ENCODE measurements around the gene TNNI2.
"Not testable (repeated sequence)": the region's sequence is repeated elsewhere in the genome, so short reads cannot be mapped to it uniquely, and the experiment has no call there.

TNNI2 gene

GRCh38 chr11:1866776-1867175, 28.0 kb downstream of the TNNI2 start:
- Mint-ChIP-seq H3K4me3 (no peak overlapping the region), H3K4me1 (ENCODE audit: low read depth) (peaks cover 38% of the 10 kb centered on the region), H3K27ac (no peak overlapping the region), H3K9me3 (ENCODE audit: low read depth) (no peaks in the 10 kb centered on the region), H3K27me3 (no peaks in the 10 kb centered on the region), H3K36me3 (no peaks in the 10 kb centered on the region)

GRCh38 chr11:1867381-1867780, 28.6 kb downstream of the TNNI2 start:
- no peaks in the 10 kb centered on the region for H3K9me3 Mint-ChIP-seq (ENCODE audit: low read depth)
- H3K36me3 Mint-ChIP-seq = no peaks in the 10 kb centered on the region
- H3K4me1 Mint-ChIP-seq (ENCODE audit: low read depth) = peaks cover 44% of the 10 kb centered on the region
- H3K27ac Mint-ChIP-seq = no peak overlapping the region
- no peak overlapping the region for H3K4me3 Mint-ChIP-seq
- H3K27me3 Mint-ChIP-seq = no peaks in the 10 kb centered on the region

GRCh38 chr11:1868056-1868635, 29.4 kb downstream of the TNNI2 start:
- Mint-ChIP-seq H3K36me3 (no peaks in the 10 kb centered on the region), H3K9me3 (ENCODE audit: low read depth) (no peaks in the 10 kb centered on the region), H3K4me1 (ENCODE audit: low read depth) (peaks cover 48% of the 10 kb centered on the region), H3K27me3 (no peaks in the 10 kb centered on the region), H3K4me3 (no peak overlapping the region), H3K27ac (no peak overlapping the region)

GRCh38 chr11:1868636-1869291, 30.0 kb downstream of the TNNI2 start:
- Mint-ChIP-seq H3K4me3 (no peak overlapping the region), H3K27ac (no peak overlapping the region), H3K4me1 (ENCODE audit: low read depth) (peaks cover 48% of the 10 kb centered on the region)

GRCh38 chr11:1869427-1870325, 30.9 kb downstream of the TNNI2 start:
- H3K9me3 Mint-ChIP-seq (ENCODE audit: low read depth) = no peaks in the 10 kb centered on the region
- H3K36me3 Mint-ChIP-seq = no peaks in the 10 kb centered on the region
- peaks cover 47% of the 10 kb centered on the region for H3K4me1 Mint-ChIP-seq (ENCODE audit: low read depth)
- no peaks in the 10 kb centered on the region for H3K27me3 Mint-ChIP-seq
- H3K27ac Mint-ChIP-seq = no peak overlapping the region
- peak overlapping the region; percentile 80 for H3K4me3 Mint-ChIP-seq

More at GRCh38 chr11:1868636-1869291, 30.0 kb downstream of the TNNI2 start:
- H3K36me3 Mint-ChIP-seq = no peaks in the 10 kb centered on the region
- H3K27me3 Mint-ChIP-seq = no peaks in the 10 kb centered on the region
- H3K9me3 Mint-ChIP-seq (ENCODE audit: low read depth) = no peaks in the 10 kb centered on the region

GRCh38 chr11:1870326-1870696, 31.5 kb downstream of the TNNI2 start:
- Mint-ChIP-seq H3K4me3 (peak overlapping the region; percentile 80), H3K27ac (no peak overlapping the region), H3K9me3 (ENCODE audit: low read depth) (no peaks in the 10 kb centered on the region), H3K36me3 (no peaks in the 10 kb centered on the region), H3K27me3 (no peaks in the 10 kb centered on the region), H3K4me1 (ENCODE audit: low read depth) (peaks cover 49% of the 10 kb centered on the region)

- Mint-ChIP-seq H3K36me3 (no peaks in the 10 kb centered on the region), H3K4me1 (ENCODE audit: low read depth) (peaks cover 48% of the 10 kb centered on the region), H3K4me3 (peak overlapping the region; percentile 80), H3K9me3 (ENCODE audit: low read depth) (no peaks in the 10 kb centered on the region), H3K27me3 (no peaks in the 10 kb centered on the region), H3K27ac (peak overlapping the region; percentile 89)
These were observed 32.1 kb downstream of the TNNI2 start for GRCh38 chr11:1870721-1871466.

GRCh38 chr11:1871531-1871930, 32.8 kb downstream of the TNNI2 start:
- no peak overlapping the region for H3K4me3 Mint-ChIP-seq
- no peaks in the 10 kb centered on the region for H3K9me3 Mint-ChIP-seq (ENCODE audit: low read depth)
- peaks cover 48% of the 10 kb centered on the region for H3K4me1 Mint-ChIP-seq (ENCODE audit: low read depth)

GRCh38 chr11:1872267-1872985, 33.6 kb downstream of the TNNI2 start:
- no peaks in the 10 kb centered on the region for H3K9me3 Mint-ChIP-seq (ENCODE audit: low read depth)
- H3K4me1 Mint-ChIP-seq (ENCODE audit: low read depth) = peaks cover 46% of the 10 kb centered on the region
- no peak overlapping the region for H3K4me3 Mint-ChIP-seq
- H3K27ac Mint-ChIP-seq = peak overlapping the region; percentile 34
- no peaks in the 10 kb centered on the region for H3K27me3 Mint-ChIP-seq
- H3K36me3 Mint-ChIP-seq = no peaks in the 10 kb centered on the region

More at GRCh38 chr11:1871531-1871930, 32.8 kb downstream of the TNNI2 start:
- Mint-ChIP-seq H3K27me3 (no peaks in the 10 kb centered on the region), H3K36me3 (no peaks in the 10 kb centered on the region), H3K27ac (no peak overlapping the region)

- H3K9me3 Mint-ChIP-seq (ENCODE audit: low read depth) = no peaks in the 10 kb centered on the region
- no peak overlapping the region for H3K4me3 Mint-ChIP-seq
- no peak overlapping the region for H3K27ac Mint-ChIP-seq
- no peaks in the 10 kb centered on the region for H3K36me3 Mint-ChIP-seq
- no peaks in the 10 kb centered on the region for H3K27me3 Mint-ChIP-seq
- peaks cover 49% of the 10 kb centered on the region for H3K4me1 Mint-ChIP-seq (ENCODE audit: low read depth)
These were observed 34.4 kb downstream of the TNNI2 start for GRCh38 chr11:1873048-1873812.

- not testable (repeated sequence) for H3K27ac Mint-ChIP-seq; H3K4me3 Mint-ChIP-seq; H3K9me3 Mint-ChIP-seq (ENCODE audit: low read depth); H3K36me3 Mint-ChIP-seq; H3K27me3 Mint-ChIP-seq
- peaks cover 48% of the 10 kb centered on the region for H3K4me1 Mint-ChIP-seq (ENCODE audit: low read depth)
These were observed 35.0 kb downstream of the TNNI2 start for GRCh38 chr11:1873813-1874150.

- H3K27me3 Mint-ChIP-seq; H3K36me3 Mint-ChIP-seq; H3K27ac Mint-ChIP-seq; H3K9me3 Mint-ChIP-seq (ENCODE audit: low read depth); H3K4me3 Mint-ChIP-seq: not testable (repeated sequence)
- peaks cover 40% of the 10 kb centered on the region for H3K4me1 Mint-ChIP-seq (ENCODE audit: low read depth)
These were observed 35.8 kb downstream of the TNNI2 start for GRCh38 chr11:1874441-1875092.

GRCh38 chr11:1875093-1875850, 36.5 kb downstream of the TNNI2 start:
- no peaks in the 10 kb centered on the region for H3K9me3 Mint-ChIP-seq (ENCODE audit: low read depth)
- peaks cover 33% of the 10 kb centered on the region for H3K4me1 Mint-ChIP-seq (ENCODE audit: low read depth)
- H3K27ac Mint-ChIP-seq = no peak overlapping the region
- H3K4me3 Mint-ChIP-seq = no peak overlapping the region
- H3K27me3 Mint-ChIP-seq = no peaks in the 10 kb centered on the region
- no peaks in the 10 kb centered on the region for H3K36me3 Mint-ChIP-seq

Measured in activated naive CD8-positive, alpha-beta T cell (primary cell).